AG04450 (cell line): Measurements from ENCODE around the gene FAM193B. TPM values are rescaled to one million over a fixed set of nuclear protein-coding genes. Genes with fewer than 3 reads are reported as not detected.
A peak's percentile ranks its signal among the peaks of the same experiment; 100 is the strongest.

Source experiments
- CTCF ChIA-PET: fragments of 300-600, 350-600 bp; formaldehyde crosslinking; extraction: SDS; loops from one replicate; lab custom pipeline; 2022; ENCODE audit warnings: antibody characterized with exemption, inconsistent platforms; lab: Charles Lee
- POLR2A ChIA-PET: fragments of 350-600 bp; formaldehyde crosslinking; extraction: SDS; loops from one replicate; lab custom pipeline; 2021; ENCODE audit warnings: antibody characterized with exemption, inconsistent platforms; lab: Yijun Ruan, JAX
- DNase-seq: peaks from one replicate; pipeline ENCODE4 v3.0.0-alpha.2; 2011; ENCODE audit warnings: low read depth, low spot score
- H3K27ac ChIP-seq: one replicate; pipeline ENCODE4 v1.5.1; 2012; ENCODE audit warnings: low read depth, low read length, control low read depth
- H3K27me3 ChIP-seq: one replicate; pipeline ENCODE4 v1.6.0; 2012; ENCODE audit warnings: low read length; ENCODE audit not compliant: control insufficient read depth, insufficient read depth
- H3K4me3 ChIP-seq: 2 replicates; pipeline ENCODE4 v1.5.1; 2011; ENCODE audit warnings: mild to moderate bottlenecking, low read depth, low read length, control low read depth
- H3K9me3 ChIP-seq: 2 replicates; pipeline ENCODE4 v1.5.1; 2012; ENCODE audit warnings: low read length; ENCODE audit not compliant: control insufficient read depth, insufficient read depth
- CTCF ChIP-seq: IDR thresholded peaks from 2 replicates; pipeline ENCODE4 v1.5.1; 2011; ENCODE audit warnings: low read depth, low read length, control low read depth, inconsistent platforms
- polyA plus RNA-seq: library from polyadenylated mRNA; depleted of rRNA; stranded (reverse); fragments of >200 nt; gene quantifications from 2 replicates; pipeline ENCODE4 v1.2.3, GENCODE V29; 2011

Gene FAM193B
- polyA plus RNA-seq, 1 experiment = 30.1 TPM

DNA sequence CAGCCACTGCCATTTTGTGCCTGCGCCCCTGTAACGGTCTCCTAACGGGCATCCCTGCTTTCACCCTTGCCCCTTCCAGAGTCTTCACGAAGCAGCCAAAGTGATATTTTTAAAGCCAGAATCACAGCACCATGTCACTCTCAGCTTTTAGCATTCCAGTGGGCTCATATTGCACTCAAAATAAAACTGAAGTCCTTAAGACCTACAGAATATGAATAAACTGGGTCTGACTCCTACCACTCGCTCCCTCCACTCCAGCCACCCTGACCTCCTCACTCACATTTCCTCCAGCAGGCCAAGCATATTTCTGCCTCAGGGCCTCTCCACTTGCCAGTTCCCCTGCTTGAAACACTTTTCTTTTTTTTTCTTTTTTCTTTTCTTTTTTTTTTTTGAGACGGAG is 54.5 kb downstream of the FAM193B start:
- Histone ChIP-seq H3K27me3 (no peaks in the 10 kb centered on the region), H3K4me3 (no peak overlapping the region), H3K9me3 (no peaks in the 10 kb centered on the region; the same call in 1 of the 2 replicates), H3K27ac (peak overlapping the region; percentile 67)
- no peak for TF ChIP-seq CTCF
- ChIA-PET CTCF (interaction anchor here (1.0 to 4.0 kb wide), 8 partner anchors 11 to 182 kb away, joined by 5 to 40 read pairs (median 8); partner anchors contain the start of gene DDX41), POLR2A (interaction anchor here (1.0 kb wide), 1 partner anchor 22 kb away, joined by 4 read pairs; no protein-coding TSS in a partner anchor)
- no peak for DNase-seq

GRCh38 chr5:177498013-177498787 is 56.2 kb downstream of the FAM193B start:
- no peak for TF ChIP-seq CTCF
- Histone ChIP-seq H3K9me3 (no peaks in the 10 kb centered on the region; the same call in 1 of the 2 replicates), H3K27ac (no peak overlapping the region), H3K4me3 (peak overlapping the region; percentile 56), H3K27me3 (no peaks in the 10 kb centered on the region)
- DNase-seq = no peak
- CTCF ChIA-PET = interaction anchor here (1.4 to 2.4 kb wide), 2 partner anchors 41 to 94 kb away, joined by 4 to 8 read pairs; no protein-coding TSS in a partner anchor
- POLR2A ChIA-PET = interaction anchor here (0.6 to 12.1 kb wide), 23 partner anchors 9 to 186 kb away, joined by 3 to 230 read pairs (median 4); partner anchors contain the start of genes B4GALT7, DBN1, DDX41 and FAM193B

DNA sequence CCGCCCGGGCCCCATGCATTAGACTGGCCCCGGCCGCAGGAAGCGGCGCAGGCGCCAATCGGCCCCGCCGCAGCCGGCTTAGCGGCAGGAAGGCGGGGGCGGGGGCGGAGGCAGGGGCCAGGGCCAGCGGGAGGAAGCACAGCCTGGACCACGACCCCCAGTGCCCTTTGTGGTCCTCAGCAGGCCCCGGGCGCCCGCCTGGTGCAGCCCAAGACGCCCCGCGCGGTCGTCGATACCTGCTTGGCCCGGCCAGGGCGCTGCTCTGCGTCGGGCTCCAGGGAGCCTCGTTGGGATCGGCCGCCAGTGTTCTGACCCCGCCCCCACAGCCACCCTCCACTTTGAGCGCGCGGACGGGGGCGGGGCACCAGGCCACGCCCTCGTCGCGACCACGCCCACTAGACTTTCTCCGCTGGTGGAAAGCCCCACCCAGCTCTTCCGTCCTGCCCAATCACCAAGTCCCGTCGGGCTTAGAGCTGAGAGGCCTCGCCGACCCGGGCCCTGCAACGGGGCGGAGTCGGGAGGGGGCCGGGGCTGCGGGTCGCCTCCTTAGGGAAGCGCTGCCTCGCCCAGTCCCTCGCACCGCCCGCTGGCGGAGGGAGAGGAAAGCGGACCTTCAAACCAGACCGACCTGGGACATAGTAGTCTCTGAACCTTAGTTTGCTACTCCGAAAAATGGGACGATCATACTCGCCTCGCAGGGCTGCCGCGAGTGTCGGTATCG is 56.9 kb downstream of the FAM193B start, which contains the start of gene PDLIM7:
Gene PDLIM7 (minus strand): TSS at position 313 of the 721 bp plus-strand sequence. CDS start 1,092 bp downstream, outside the sequence.
- peak; percentile 95 for DNase-seq
- H3K4me3 ChIP-seq = peak within 1 kb of the TSS; percentile 95
- ChIA-PET POLR2A (interaction anchor here (0.6 to 12.1 kb wide), 25 partner anchors 10 to 185 kb away, joined by 3 to 230 read pairs (median 4); partner anchors contain the start of genes B4GALT7, DBN1, DDX41 and FAM193B), CTCF (interaction anchor here (0.6 to 2.4 kb wide), 3 partner anchors 40 to 141 kb away, joined by 4 to 8 read pairs (median 4); no protein-coding TSS in a partner anchor)
- peak; percentile 15; the same call in 1 of the 2 replicates for TF ChIP-seq CTCF
- no peaks in the 10 kb centered on the region for H3K27me3 ChIP-seq
- H3K9me3 ChIP-seq = no peaks in the 10 kb centered on the region; the same call in 1 of the 2 replicates
- peak within 1 kb of the TSS; percentile 99 for H3K27ac ChIP-seq

- Histone ChIP-seq H3K27me3 (no peaks in the 10 kb centered on the region), H3K4me3 (peak overlapping the region; percentile 95), H3K9me3 (no peaks in the 10 kb centered on the region; the same call in 1 of the 2 replicates), H3K27ac (peak overlapping the region; percentile 99)
- no peak for TF ChIP-seq CTCF
- DNase-seq = peak; percentile 92
- CTCF ChIA-PET = interaction anchor here (0.6 to 2.4 kb wide), 4 partner anchors 40 to 140 kb away, joined by 4 to 10 read pairs (median 6); no protein-coding TSS in a partner anchor
- POLR2A ChIA-PET = interaction anchor here (0.9 to 12.1 kb wide), 20 partner anchors 10 to 118 kb away, joined by 3 to 230 read pairs (median 5); partner anchors contain the start of genes B4GALT7, DBN1, DDX41 and FAM193B
Measured at GRCh38 chr5:177496727-177497291, 57.6 kb downstream of the FAM193B start.
